Right ventricle myocardium superior (tissue), 1 donor: ENCODE data around the gene STRA6. TPM values are rescaled to one million over a fixed set of nuclear protein-coding genes. Genes with fewer than 3 reads are reported as not detected.

Source experiments
- ATAC-seq: fragments of 200-7000 bp; cut with Tn5 transposase; one replicate; pipeline ENCODE4 v1.9.1; 2020; ENCODE audit warnings: mild to moderate bottlenecking; ENCODE audit not compliant: poor library complexity
- DNase-seq: peaks from one replicate; pipeline ENCODE4 v3.0.0-alpha.2; 2020
- intact Hi-C: fragments of 100-400 bp; cut with DNase I; formaldehyde crosslinking; loops from one replicate; pipeline ENCODE4 v1.11.2; 2022
- total RNA-seq: library from RNA; stranded (reverse); fragmentation: NEBNext Ultra II Directional; extraction: Animal tissue kit (Norgen Biotek cat#: 25700); gene quantifications from one replicate; pipeline ENCODE4 v1.2.1, GENCODE V29; 2021
- donor health status: DM: no; HTN: yes; CAD: no; lungs with severe emphysema.

Gene STRA6
- total RNA-seq, 1 donor from 2014 or later = not detected

- no peak for ATAC-seq
- no peak for DNase-seq
- intact Hi-C loops = no loop called here
Measured at GRCh38 chr15:74147051-74147450, 55.5 kb downstream of the STRA6 start.

- ATAC-seq = no peak
- no peak for DNase-seq
Measured at GRCh38 chr15:74146277-74146800, 56.2 kb downstream of the STRA6 start.

GRCh38 chr15:74144153-74144775 lies 58.3 kb downstream of the STRA6 start:
- no peak for DNase-seq
- no peak for ATAC-seq
- intact Hi-C loops = no loop called here

More at GRCh38 chr15:74146277-74146800, 56.2 kb downstream of the STRA6 start:
- intact Hi-C loops = no loop called here

- intact Hi-C loops = no loop called here
- ATAC-seq (no peak), DNase-seq (no peak)
Measured at GRCh38 chr15:74141591-74141990, 61.0 kb downstream of the STRA6 start.

- intact Hi-C loops = no loop called here
- DNase-seq = no peak
- ATAC-seq = no peak
Measured at GRCh38 chr15:74138642-74139041, 63.9 kb downstream of the STRA6 start.

GRCh38 chr15:74137537-74137894 lies 65.1 kb downstream of the STRA6 start:
- intact Hi-C loops = no loop called here
- DNase-seq = no peak
- no peak for ATAC-seq

- peak; percentile 11 for ATAC-seq
- DNase-seq = no peak
- intact Hi-C loops = no loop called here
Measured at GRCh38 chr15:74136814-74137536, 65.6 kb downstream of the STRA6 start.

- intact Hi-C loops = no loop called here
- ATAC-seq (no peak), DNase-seq (no peak)
Measured at GRCh38 chr15:74136540-74136813, 66.1 kb downstream of the STRA6 start.

GRCh38 chr15:74135041-74135565 lies 67.5 kb downstream of the STRA6 start:
- intact Hi-C loops = no loop called here
- no peak for DNase-seq
- ATAC-seq = no peak

GRCh38 chr15:74134387-74135027 lies 68.1 kb downstream of the STRA6 start:
- intact Hi-C loops = no loop called here
- DNase-seq (peak; percentile 72), ATAC-seq (peak; percentile 44)

- DNase-seq = no peak
- intact Hi-C loops = no loop called here
- ATAC-seq = no peak
Measured at GRCh38 chr15:74133694-74134386, 68.7 kb downstream of the STRA6 start.

- intact Hi-C loops = no loop called here
- ATAC-seq (no peak), DNase-seq (no peak)
Measured at GRCh38 chr15:74132681-74133651, 69.6 kb downstream of the STRA6 start.

- no peak for DNase-seq
- intact Hi-C loops = no loop called here
Measured at GRCh38 chr15:74131628-74132413, 70.8 kb downstream of the STRA6 start.

GRCh38 chr15:74130849-74131627 lies 71.5 kb downstream of the STRA6 start:
- ATAC-seq (no peak), DNase-seq (no peak)
- intact Hi-C loops = no loop called here

More at GRCh38 chr15:74131628-74132413, 70.8 kb downstream of the STRA6 start:
- no peak for ATAC-seq

- DNase-seq (no peak), ATAC-seq (no peak)
- intact Hi-C loops = no loop called here
Measured at GRCh38 chr15:74130155-74130848, 72.3 kb downstream of the STRA6 start, which contains the start of gene ISLR2. Gene ISLR2 (plus strand): TSS chr15:74130586. CDS start chr15:74132755, 2,169 bp downstream.

- DNase-seq (no peak), ATAC-seq (no peak)
- intact Hi-C loops = loop anchor here (5.0 kb wide), 1 partner anchor 193 kb away; no protein-coding TSS in a partner anchor
Measured at GRCh38 chr15:74129586-74130154, 72.9 kb downstream of the STRA6 start.
